Astrocyte (in vitro differentiated cells and primary cell): ENCODE results near the gene BORCS5. TPM values are rescaled to one million over a fixed set of nuclear protein-coding genes. Genes with fewer than 3 reads are reported as not detected.

Experiments used
- DNase-seq: peaks from one replicate; pipeline ENCODE4 v3.0.0-alpha.2; 2010; ENCODE audit warnings: low read depth
- FAIRE-seq: peaks from 2 replicates; lab custom pipeline; 2011; peaks lifted over from hg19 to GRCh38; lab: Jason Lieb, UNC
- H2AFZ ChIP-seq: 2 replicates; pipeline ENCODE4 v1.6.0; 2012; ENCODE audit warnings: low read depth, low read length, inconsistent platforms
- H3K27ac ChIP-seq: 2 replicates; pipeline ENCODE4 v1.5.1; 2011; ENCODE audit warnings: low read depth, low read length, inconsistent platforms
- H3K27me3 ChIP-seq: 2 replicates; pipeline ENCODE4 v1.6.0; 2011; ENCODE audit warnings: low read length, inconsistent platforms; ENCODE audit not compliant: insufficient read depth
- H3K36me3 ChIP-seq: 2 replicates; pipeline ENCODE4 v1.5.1; 2011; ENCODE audit warnings: low read length, inconsistent platforms; ENCODE audit not compliant: insufficient read depth
- H3K4me1 ChIP-seq: 2 replicates; pipeline ENCODE4 v1.5.1; 2011; ENCODE audit warnings: low read length, inconsistent platforms; ENCODE audit not compliant: insufficient read depth
- H3K4me2 ChIP-seq: 2 replicates; pipeline ENCODE4 v1.6.0; 2012; ENCODE audit warnings: low read length, inconsistent platforms
- H3K4me3 ChIP-seq: 2 replicates; pipeline ENCODE4 v1.5.1; 2011; ENCODE audit warnings: low read depth, mild to moderate bottlenecking, low read length, inconsistent platforms; ENCODE audit not compliant: insufficient read depth
- H3K79me2 ChIP-seq: 2 replicates; pipeline ENCODE4 v1.6.0; 2012; ENCODE audit warnings: mild to moderate bottlenecking, low read length, inconsistent platforms; ENCODE audit not compliant: insufficient read depth
- H3K9ac ChIP-seq: 2 replicates; pipeline ENCODE4 v1.6.0; 2012; ENCODE audit warnings: mild to moderate bottlenecking, low read length, inconsistent platforms
- H3K9me3 ChIP-seq: 2 replicates; pipeline ENCODE4 v1.5.1; 2012; ENCODE audit warnings: low read depth, mild to moderate bottlenecking, low read length, inconsistent platforms; ENCODE audit not compliant: insufficient read depth
- H4K20me1 ChIP-seq: 2 replicates; pipeline ENCODE4 v1.6.0; 2012; ENCODE audit warnings: low read length, inconsistent platforms; ENCODE audit not compliant: insufficient read depth
- H3K27ac Mint-ChIP-seq: one replicate; pipeline ENCODE4 v1.8.0; 2021; ENCODE audit warnings: mild to moderate bottlenecking, mixed read lengths; ENCODE audit not compliant: unreplicated experiment
- H3K27me3 Mint-ChIP-seq: one replicate; pipeline ENCODE4 v1.8.0; 2021; ENCODE audit warnings: low read depth, mixed read lengths; ENCODE audit not compliant: unreplicated experiment
- H3K36me3 Mint-ChIP-seq: one replicate; pipeline ENCODE4 v1.8.0; 2021; ENCODE audit warnings: low read depth, mixed read lengths; ENCODE audit not compliant: unreplicated experiment
- H3K4me1 Mint-ChIP-seq: one replicate; pipeline ENCODE4 v1.8.0; 2021; ENCODE audit warnings: low read depth, mixed read lengths; ENCODE audit not compliant: unreplicated experiment
- H3K4me3 Mint-ChIP-seq: one replicate; pipeline ENCODE4 v1.8.0; 2021; ENCODE audit warnings: mild to moderate bottlenecking, moderate library complexity, mixed read lengths; ENCODE audit not compliant: unreplicated experiment
- H3K9me3 Mint-ChIP-seq: one replicate; pipeline ENCODE4 v1.8.0; 2021; ENCODE audit warnings: mild to moderate bottlenecking, mixed read lengths; ENCODE audit not compliant: unreplicated experiment
- EZH2 ChIP-seq: IDR thresholded peaks from 2 replicates; pipeline ENCODE4 v1.6.1; 2012; ENCODE audit warnings: mild to moderate bottlenecking, low read length, inconsistent platforms; ENCODE audit not compliant: insufficient read depth
- total RNA-seq: library from RNA; stranded (reverse); gene quantifications from 2 replicates; pipeline ENCODE4 v1.2.1, GENCODE V29; 2021
- TF ChIP-seq, protein P1 (sequence below): IDR thresholded peaks from 2 replicates; pipeline ENCODE4 v1.5.1; 2011; ENCODE audit warnings: low read depth, mild to moderate bottlenecking, inconsistent platforms, low read length, moderate library complexity; ENCODE audit not compliant: insufficient read depth

The BORCS5 gene
- total RNA-seq, 1 donor from 2014 or later, result 8.1 TPM

DNA sequence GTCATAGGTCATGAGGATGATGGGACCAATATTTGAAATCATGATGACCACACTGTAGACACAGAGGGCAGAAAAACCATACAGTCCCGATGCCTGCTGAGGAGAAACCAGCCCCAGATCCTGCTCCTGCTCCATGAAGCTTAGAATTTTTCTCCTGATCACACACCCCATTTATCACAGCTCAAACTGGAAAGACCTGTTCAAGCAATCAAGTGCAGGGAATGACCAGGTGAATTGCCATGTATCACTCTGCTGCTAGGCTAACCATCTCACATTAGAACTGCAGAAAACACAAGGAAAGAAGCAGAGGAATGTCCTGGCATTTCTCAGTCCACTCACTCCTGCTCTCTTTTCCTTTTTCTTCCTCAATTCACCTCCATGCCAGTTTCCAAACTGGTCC is 25.0 kb upstream of the BORCS5 start:
- no peak overlapping the region for H3K27ac Mint-ChIP-seq
- H3K9me3 Mint-ChIP-seq, result no peaks in the 10 kb centered on the region

DNA sequence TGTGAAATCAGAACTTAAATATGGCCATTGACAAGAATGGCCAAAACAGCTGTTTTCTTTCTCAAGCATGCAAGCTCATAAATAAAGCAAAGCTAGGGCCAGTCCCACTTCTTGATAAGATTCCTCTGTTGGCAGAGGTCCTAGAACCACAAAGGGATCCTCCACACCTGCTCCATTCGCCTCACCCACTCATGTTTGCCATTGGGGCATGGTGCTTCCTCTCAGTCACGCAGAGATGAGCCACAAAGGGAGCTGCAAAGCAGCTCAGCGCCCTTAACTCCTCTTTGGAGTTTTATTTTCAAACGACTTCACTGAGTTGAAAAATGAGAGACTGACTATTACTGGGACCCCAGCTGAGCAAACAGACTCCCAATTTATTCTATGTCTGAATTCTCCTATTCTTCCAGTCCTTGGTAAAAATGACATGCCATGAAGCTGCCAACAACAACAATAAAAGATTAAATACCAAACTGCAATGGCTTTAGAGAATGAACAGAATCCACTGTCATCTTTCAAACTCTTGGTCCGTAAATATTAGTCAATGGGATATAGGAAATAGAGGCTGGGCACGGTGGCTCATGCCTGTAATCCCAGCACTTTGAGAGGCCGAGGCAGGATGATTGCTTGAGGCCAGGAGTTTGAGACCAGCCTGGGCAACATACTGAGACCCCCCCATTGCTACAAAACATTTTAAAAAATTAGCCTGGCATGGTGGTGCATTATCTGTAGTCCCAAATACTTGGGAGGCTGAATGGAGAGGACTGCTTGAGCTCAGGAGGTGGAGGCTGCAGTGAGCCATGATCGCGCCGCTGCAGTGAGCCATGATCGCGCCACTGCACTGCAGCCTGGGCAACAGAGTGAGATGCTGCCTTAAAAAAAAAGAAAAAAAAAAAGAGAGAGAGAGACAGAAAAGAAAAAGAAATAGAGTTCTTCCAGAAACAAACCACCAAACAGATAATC is 23.2 kb upstream of the BORCS5 start:
- no peaks in the 10 kb centered on the region for H3K36me3 ChIP-seq
- H3K4me3 ChIP-seq, result no peak overlapping the region
- no peaks in the 10 kb centered on the region for H3K79me2 ChIP-seq
- H3K9me3 ChIP-seq, result no peaks in the 10 kb centered on the region
- H3K9me3 Mint-ChIP-seq, result no peaks in the 10 kb centered on the region
- H3K4me2 ChIP-seq, result peak overlapping the region; percentile 32
- H3K27me3 Mint-ChIP-seq, result no peaks in the 10 kb centered on the region
- H3K4me3 Mint-ChIP-seq, result no peak overlapping the region
- H4K20me1 ChIP-seq, result no peaks in the 10 kb centered on the region
- no peak overlapping the region for H3K9ac ChIP-seq
- H2AFZ ChIP-seq, result no peak overlapping the region
- H3K4me1 ChIP-seq, result peaks cover 16% of the 10 kb centered on the region
- H3K36me3 Mint-ChIP-seq, result no peaks in the 10 kb centered on the region
- H3K27ac ChIP-seq, result peak overlapping the region; percentile 19
- DNase-seq, result peak; percentile 98
- TF ChIP-seq, protein P1, sequence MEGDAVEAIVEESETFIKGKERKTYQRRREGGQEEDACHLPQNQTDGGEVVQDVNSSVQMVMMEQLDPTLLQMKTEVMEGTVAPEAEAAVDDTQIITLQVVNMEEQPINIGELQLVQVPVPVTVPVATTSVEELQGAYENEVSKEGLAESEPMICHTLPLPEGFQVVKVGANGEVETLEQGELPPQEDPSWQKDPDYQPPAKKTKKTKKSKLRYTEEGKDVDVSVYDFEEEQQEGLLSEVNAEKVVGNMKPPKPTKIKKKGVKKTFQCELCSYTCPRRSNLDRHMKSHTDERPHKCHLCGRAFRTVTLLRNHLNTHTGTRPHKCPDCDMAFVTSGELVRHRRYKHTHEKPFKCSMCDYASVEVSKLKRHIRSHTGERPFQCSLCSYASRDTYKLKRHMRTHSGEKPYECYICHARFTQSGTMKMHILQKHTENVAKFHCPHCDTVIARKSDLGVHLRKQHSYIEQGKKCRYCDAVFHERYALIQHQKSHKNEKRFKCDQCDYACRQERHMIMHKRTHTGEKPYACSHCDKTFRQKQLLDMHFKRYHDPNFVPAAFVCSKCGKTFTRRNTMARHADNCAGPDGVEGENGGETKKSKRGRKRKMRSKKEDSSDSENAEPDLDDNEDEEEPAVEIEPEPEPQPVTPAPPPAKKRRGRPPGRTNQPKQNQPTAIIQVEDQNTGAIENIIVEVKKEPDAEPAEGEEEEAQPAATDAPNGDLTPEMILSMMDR, result no peak
- no peak for TF ChIP-seq EZH2
- peaks cover 10% of the 10 kb centered on the region for H3K4me1 Mint-ChIP-seq
- no peaks in the 10 kb centered on the region for H3K27me3 ChIP-seq
- H3K27ac Mint-ChIP-seq, result peak overlapping the region; percentile 14
- no peak for FAIRE-seq

More for the DNA sequence above, 25.0 kb upstream of the BORCS5 start:
- H3K79me2 ChIP-seq, result no peaks in the 10 kb centered on the region
- H3K4me3 ChIP-seq, result no peak overlapping the region
- H3K27me3 ChIP-seq, result no peaks in the 10 kb centered on the region
- H3K4me2 ChIP-seq, result no peak overlapping the region
- peaks cover 11% of the 10 kb centered on the region for H3K4me1 ChIP-seq
- no peak overlapping the region for H3K27ac ChIP-seq
- H4K20me1 ChIP-seq, result no peaks in the 10 kb centered on the region
- no peak for DNase-seq
- Mint-ChIP-seq H3K36me3 (no peaks in the 10 kb centered on the region), H3K4me1 (peaks cover 9% of the 10 kb centered on the region), H3K27me3 (no peaks in the 10 kb centered on the region), H3K4me3 (no peak overlapping the region)
- no peak overlapping the region for H2AFZ ChIP-seq
- FAIRE-seq, result no peak
- TF ChIP-seq, protein P1, result no peak
- no peak for TF ChIP-seq EZH2
- no peak overlapping the region for H3K9ac ChIP-seq
- no peaks in the 10 kb centered on the region for H3K36me3 ChIP-seq
- no peaks in the 10 kb centered on the region for H3K9me3 ChIP-seq
